ENCODE data around the gene ARRDC5.
A peak's percentile ranks its signal among the peaks of the same experiment; 100 is the strongest.
"Not testable (repeated sequence)": the region's sequence is repeated elsewhere in the genome, so short reads cannot be mapped to it uniquely, and the experiment has no call there.

The ARRDC5 gene

GRCh38 chr19:4868286-4868834 lies 34.3 kb downstream of the ARRDC5 start:
- H3K4me3 ChIP-seq (ENCODE audit: low read depth, low read length) = no peak overlapping the region
- in situ Hi-C loops (cut with HindIII; ENCODE audit: low sequenced_read_pairs) = no loop called here
- DNase-seq (ENCODE audit: low read depth) = no peak

GRCh38 chr19:4867534-4868285 lies 35.0 kb downstream of the ARRDC5 start, which contains the start of gene PLIN3:
PLIN3 (minus strand) TSS chr19:4867667; CDS start chr19:4861394, 6,273 bp downstream.
- peak; percentile 87 for DNase-seq (ENCODE audit: low read depth)
- no peak for TF ChIP-seq CTCF (IDR thresholded peaks at IDR 0.05; ENCODE audit: low read depth, low read length, missing control alignments)
- in situ Hi-C loops (cut with HindIII; ENCODE audit: low sequenced_read_pairs) = no loop called here
- peak within 1 kb of the TSS; percentile 74 for H3K4me3 ChIP-seq (ENCODE audit: low read depth, low read length)

More at GRCh38 chr19:4868286-4868834, 34.3 kb downstream of the ARRDC5 start:
- TF ChIP-seq CTCF (IDR thresholded peaks at IDR 0.05; ENCODE audit: low read depth, low read length, missing control alignments) = no peak

- in situ Hi-C loops (cut with HindIII; ENCODE audit: low sequenced_read_pairs) = no loop called here
- H3K4me3 ChIP-seq (ENCODE audit: low read depth, low read length) = peak overlapping the region; percentile 74
- no peak for TF ChIP-seq CTCF (IDR thresholded peaks at IDR 0.05; ENCODE audit: low read depth, low read length, missing control alignments)
- DNase-seq (ENCODE audit: low read depth) = no peak
Measured at GRCh38 chr19:4866595-4867424, 35.9 kb downstream of the ARRDC5 start.

- in situ Hi-C loops (cut with HindIII; ENCODE audit: low sequenced_read_pairs) = no loop called here
- no peak for TF ChIP-seq CTCF (IDR thresholded peaks at IDR 0.05; ENCODE audit: low read depth, low read length, missing control alignments)
- H3K4me3 ChIP-seq (ENCODE audit: low read depth, low read length) = no peak overlapping the region
- no peak for DNase-seq (ENCODE audit: low read depth)
Measured at GRCh38 chr19:4861147-4861546, 41.5 kb downstream of the ARRDC5 start.

- no peak for DNase-seq (ENCODE audit: low read depth)
- TF ChIP-seq CTCF (IDR thresholded peaks at IDR 0.05; ENCODE audit: low read depth, low read length, missing control alignments) = no peak
- in situ Hi-C loops (cut with HindIII; ENCODE audit: low sequenced_read_pairs) = no loop called here
- H3K4me3 ChIP-seq (ENCODE audit: low read depth, low read length) = no peak overlapping the region
Measured at GRCh38 chr19:4859697-4860096, 43.0 kb downstream of the ARRDC5 start.

GRCh38 chr19:4856468-4856867 lies 46.2 kb downstream of the ARRDC5 start:
- H3K4me3 ChIP-seq (ENCODE audit: low read depth, low read length); DNase-seq (ENCODE audit: low read depth); in situ Hi-C loops (cut with HindIII; ENCODE audit: low sequenced_read_pairs): not testable (repeated sequence)

GRCh38 chr19:4853506-4853905 lies 49.2 kb downstream of the ARRDC5 start:
- H3K4me3 ChIP-seq (ENCODE audit: low read depth, low read length); in situ Hi-C loops (cut with HindIII; ENCODE audit: low sequenced_read_pairs); DNase-seq (ENCODE audit: low read depth): not testable (repeated sequence)

All from astrocyte of the cerebellum (primary cell).